ENCODE results near the gene TRAF7. TPM values are rescaled to one million over a fixed set of nuclear protein-coding genes. Genes with fewer than 3 reads are reported as not detected.
A peak's percentile ranks its signal among the peaks of the same experiment; 100 is the strongest.

Gene TRAF7
- total RNA-seq, 2 experiments from 2014 or later, result 70.7 to 93.7 TPM

DNA sequence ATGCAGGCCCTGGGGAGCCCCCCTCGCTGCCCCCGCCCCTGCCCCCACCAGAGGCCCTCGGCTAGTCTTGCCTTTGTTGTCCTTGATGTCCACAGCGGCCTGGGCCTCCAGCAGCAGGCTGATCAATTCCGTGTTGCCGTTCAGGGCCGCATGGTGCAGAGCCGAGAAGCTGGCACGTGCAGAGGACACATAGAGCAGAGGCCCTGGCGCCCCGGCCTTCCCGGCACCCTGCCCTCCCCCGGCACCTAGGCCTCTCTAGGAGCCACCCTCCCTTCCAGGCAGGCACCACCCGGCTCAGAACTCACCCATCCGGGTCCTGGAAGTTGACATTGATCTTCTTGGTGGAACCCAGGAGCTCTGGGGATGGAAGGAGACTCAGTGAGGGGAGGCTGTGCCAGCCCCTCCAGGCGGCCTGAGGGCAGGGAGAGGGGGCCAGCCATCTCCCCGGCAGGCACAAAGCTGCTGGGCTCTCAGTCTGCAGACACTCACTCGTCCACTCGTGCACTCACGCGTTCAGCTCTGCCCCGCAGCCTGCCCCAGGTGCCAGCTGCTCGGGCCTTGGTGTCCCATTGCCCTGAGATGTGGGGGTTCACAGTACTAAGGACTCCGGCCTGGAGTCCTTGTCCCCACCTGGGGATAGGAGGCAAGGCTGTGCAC lies 34.5 kb downstream of the TRAF7 start:
- no peak for ATAC-seq
- no peak overlapping the region for H3K27ac Mint-ChIP-seq
- no peaks in the 10 kb centered on the region for H3K36me3 Mint-ChIP-seq (ENCODE audit: low read depth)
- CTCF ChIA-PET, result interaction anchor here (0.6 kb wide), 1 partner anchor 23 kb away, joined by 3 read pairs; no protein-coding TSS in a partner anchor
- POLR2A ChIA-PET, result interaction anchor here (0.7 kb wide), 1 partner anchor 201 kb away, joined by 3 read pairs; no protein-coding TSS in a partner anchor
- H3K4me1 Mint-ChIP-seq, result peaks cover 4% of the 10 kb centered on the region
- DNase-seq, result no peak
- H3K27me3 Mint-ChIP-seq, result peaks cover 5% of the 10 kb centered on the region
- intact Hi-C loops (cut with DNase I, micrococcal nuclease), result no loop called here
- H3K9me3 Mint-ChIP-seq (ENCODE audit: low read depth), result no peaks in the 10 kb centered on the region
- no peak overlapping the region for H3K4me3 Mint-ChIP-seq

DNA sequence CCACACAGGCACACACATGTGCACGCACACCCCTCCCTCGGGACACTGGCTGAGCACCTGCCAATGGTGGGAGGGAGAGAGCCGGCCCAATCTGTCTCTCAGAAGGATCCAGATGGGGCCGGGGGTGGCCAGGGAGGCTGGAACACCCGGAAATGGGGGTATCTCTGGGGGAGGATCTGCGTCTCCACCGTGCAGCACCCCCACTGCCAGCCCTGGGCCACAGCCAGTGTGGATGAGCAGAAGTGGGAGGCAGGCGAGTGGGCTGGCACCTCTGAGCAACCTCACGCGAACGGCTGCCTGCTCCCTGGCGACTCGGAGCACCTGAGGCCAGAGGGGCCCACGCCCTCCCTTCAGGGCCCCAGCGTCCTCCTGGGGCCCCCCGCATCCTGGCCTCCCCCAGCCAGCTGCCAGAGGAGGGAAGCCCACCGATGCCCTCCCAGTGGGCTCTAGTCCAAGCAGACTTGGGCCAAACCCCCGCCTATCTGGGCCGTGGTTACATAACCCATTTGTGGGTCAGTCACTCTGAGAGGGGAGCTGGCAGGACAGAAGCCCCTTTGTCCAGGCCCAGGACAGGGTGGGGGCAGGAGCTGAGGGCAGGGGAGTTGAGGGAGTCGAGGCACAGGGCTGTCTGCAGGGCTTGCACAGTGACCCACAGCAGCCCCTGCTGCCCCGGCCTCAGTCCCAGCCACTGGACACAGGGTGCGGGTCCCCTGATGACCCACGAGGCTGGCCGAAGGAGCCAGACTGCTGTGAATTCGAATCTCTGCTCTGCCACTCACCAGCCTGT lies 35.3 kb downstream of the TRAF7 start:
- POLR2A ChIA-PET, result interaction anchor here (0.6 to 0.7 kb wide), 2 partner anchors 20 to 35 kb away, joined by 3 read pairs; partner anchors contain the start of genes BRICD5 and TRAF7
- no peak overlapping the region for H3K4me3 Mint-ChIP-seq
- H3K27me3 Mint-ChIP-seq, result peaks cover 7% of the 10 kb centered on the region
- H3K9me3 Mint-ChIP-seq (ENCODE audit: low read depth), result no peaks in the 10 kb centered on the region
- ATAC-seq (no peak), DNase-seq (no peak)
- H3K4me1 Mint-ChIP-seq, result peaks cover 5% of the 10 kb centered on the region
- no peaks in the 10 kb centered on the region for H3K36me3 Mint-ChIP-seq (ENCODE audit: low read depth)
- intact Hi-C loops (cut with DNase I, micrococcal nuclease), result no loop called here
- CTCF ChIA-PET, result interaction anchor here (0.5 kb wide), 1 partner anchor 199 kb away, joined by 3 read pairs; no protein-coding TSS in a partner anchor
- H3K27ac Mint-ChIP-seq, result no peak overlapping the region

DNA sequence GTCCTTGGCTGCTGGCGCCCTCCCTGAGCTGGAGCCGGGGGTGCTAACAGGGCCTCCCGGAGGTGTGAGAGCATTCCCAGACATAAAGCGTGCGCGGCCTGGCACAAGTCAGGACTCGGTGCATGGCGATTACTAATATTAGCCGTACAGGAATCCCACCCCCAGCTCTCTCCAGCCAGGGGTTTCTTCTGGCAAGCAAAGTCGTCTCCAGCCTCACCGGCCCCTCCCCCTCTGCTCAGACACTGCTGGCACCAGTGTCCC lies 35.8 kb downstream of the TRAF7 start:
- ChIA-PET POLR2A (interaction anchor here (0.6 to 0.7 kb wide), 2 partner anchors 19 to 36 kb away, joined by 3 read pairs; partner anchors contain the start of genes BRICD5 and TRAF7), CTCF (interaction anchor here (0.5 kb wide), 1 partner anchor 198 kb away, joined by 3 read pairs; no protein-coding TSS in a partner anchor)
- Mint-ChIP-seq H3K4me1 (peaks cover 5% of the 10 kb centered on the region), H3K36me3 (ENCODE audit: low read depth) (no peaks in the 10 kb centered on the region), H3K27me3 (peaks cover 7% of the 10 kb centered on the region), H3K4me3 (no peak overlapping the region), H3K27ac (no peak overlapping the region), H3K9me3 (ENCODE audit: low read depth) (no peaks in the 10 kb centered on the region)
- DNase-seq, result no peak
- intact Hi-C loops (cut with DNase I, micrococcal nuclease), result no loop called here
- ATAC-seq, result no peak

DNA sequence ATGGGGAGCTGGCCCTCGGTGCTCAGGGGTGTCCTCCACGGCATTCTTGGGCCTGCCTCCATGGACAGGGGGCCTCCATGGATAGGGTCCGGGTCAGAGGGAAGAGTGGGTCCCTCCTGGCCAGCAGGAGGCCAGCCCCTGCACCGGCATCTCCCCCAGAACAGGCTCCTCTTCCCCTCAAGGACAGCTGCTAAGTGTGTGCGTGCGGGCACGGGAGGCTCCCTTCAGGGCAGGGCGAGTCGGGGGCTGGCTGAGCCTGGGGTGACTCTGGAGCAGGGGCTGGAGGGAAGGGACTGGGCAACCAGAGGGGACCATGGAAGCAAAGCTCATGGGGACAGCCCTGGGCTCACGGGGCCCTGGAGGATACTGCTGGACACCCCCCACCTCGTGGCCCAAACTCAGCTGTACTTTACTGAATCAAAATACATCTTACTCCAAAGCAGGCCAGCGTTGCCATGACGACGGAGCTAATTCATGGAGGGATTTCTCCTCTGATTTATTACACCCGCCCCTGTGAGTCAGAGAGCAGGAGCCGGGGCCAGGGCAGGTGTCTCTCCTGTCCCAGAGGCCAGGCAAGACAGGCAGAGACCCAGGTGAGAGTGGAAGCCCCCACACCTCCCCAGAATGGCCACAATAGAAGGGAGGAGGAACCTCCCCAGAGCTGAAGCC lies 38.7 kb downstream of the TRAF7 start:
- Mint-ChIP-seq H3K27me3 (peaks cover 23% of the 10 kb centered on the region), H3K9me3 (ENCODE audit: low read depth) (no peaks in the 10 kb centered on the region), H3K27ac (no peak overlapping the region), H3K36me3 (ENCODE audit: low read depth) (no peaks in the 10 kb centered on the region), H3K4me1 (peaks cover 5% of the 10 kb centered on the region), H3K4me3 (no peak overlapping the region)
- intact Hi-C loops (cut with DNase I, micrococcal nuclease), result no loop called here
- ATAC-seq (no peak), DNase-seq (peak; percentile 59)
- POLR2A ChIA-PET, result interaction anchor here (1.1 to 1.5 kb wide), 2 partner anchors 20 to 39 kb away, joined by 4 to 9 read pairs; partner anchors contain the start of genes PGP and TRAF7
- CTCF ChIA-PET, result interaction anchor here (0.6 to 1.9 kb wide), 11 partner anchors 9 to 624 kb away, joined by 3 to 9 read pairs (median 3); partner anchors contain the start of gene ECI1

DNA sequence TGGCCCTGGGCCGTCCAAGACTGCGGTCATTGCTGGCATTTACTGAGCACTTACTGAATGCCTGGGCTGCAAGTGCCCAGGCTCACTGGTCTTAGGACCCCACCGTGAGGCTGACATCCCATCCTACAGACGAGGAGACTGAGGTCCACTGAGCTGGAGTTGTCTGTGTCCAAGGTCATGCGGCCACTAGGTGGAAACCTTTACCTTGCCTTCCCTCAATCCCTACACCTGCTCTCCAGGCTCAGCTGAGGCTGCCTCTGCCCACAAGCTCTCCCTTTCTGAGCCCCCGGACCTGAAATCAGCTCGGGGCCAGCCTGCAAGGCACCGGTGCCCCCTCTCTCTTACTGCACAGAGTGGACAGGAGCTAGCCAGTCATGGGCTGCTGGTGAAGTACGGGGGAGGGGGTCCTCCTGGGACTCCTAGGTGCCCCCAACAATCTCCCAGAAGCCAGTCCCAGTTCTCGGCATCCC lies 39.3 kb downstream of the TRAF7 start:
- Mint-ChIP-seq H3K27ac (no peak overlapping the region), H3K4me1 (peaks cover 5% of the 10 kb centered on the region), H3K9me3 (ENCODE audit: low read depth) (no peaks in the 10 kb centered on the region), H3K27me3 (peaks cover 23% of the 10 kb centered on the region), H3K4me3 (peak overlapping the region; percentile 26), H3K36me3 (ENCODE audit: low read depth) (no peaks in the 10 kb centered on the region)
- ChIA-PET CTCF (interaction anchor here (0.6 to 1.9 kb wide), 13 partner anchors 9 to 625 kb away, joined by 3 to 9 read pairs (median 3); partner anchors contain the start of gene ECI1), POLR2A (interaction anchor here (1.1 to 1.5 kb wide), 2 partner anchors 19 to 40 kb away, joined by 4 to 9 read pairs; partner anchors contain the start of genes PGP and TRAF7)
- DNase-seq, result peak; percentile 74
- peak; percentile 87 for ATAC-seq
- intact Hi-C loops (cut with DNase I, micrococcal nuclease), result loop anchor here in 1 of 2 experiments (1.0 to 5.0 kb wide), 3 partner anchors 28 to 306 kb away; partner anchors contain the start of gene E4F1

DNA sequence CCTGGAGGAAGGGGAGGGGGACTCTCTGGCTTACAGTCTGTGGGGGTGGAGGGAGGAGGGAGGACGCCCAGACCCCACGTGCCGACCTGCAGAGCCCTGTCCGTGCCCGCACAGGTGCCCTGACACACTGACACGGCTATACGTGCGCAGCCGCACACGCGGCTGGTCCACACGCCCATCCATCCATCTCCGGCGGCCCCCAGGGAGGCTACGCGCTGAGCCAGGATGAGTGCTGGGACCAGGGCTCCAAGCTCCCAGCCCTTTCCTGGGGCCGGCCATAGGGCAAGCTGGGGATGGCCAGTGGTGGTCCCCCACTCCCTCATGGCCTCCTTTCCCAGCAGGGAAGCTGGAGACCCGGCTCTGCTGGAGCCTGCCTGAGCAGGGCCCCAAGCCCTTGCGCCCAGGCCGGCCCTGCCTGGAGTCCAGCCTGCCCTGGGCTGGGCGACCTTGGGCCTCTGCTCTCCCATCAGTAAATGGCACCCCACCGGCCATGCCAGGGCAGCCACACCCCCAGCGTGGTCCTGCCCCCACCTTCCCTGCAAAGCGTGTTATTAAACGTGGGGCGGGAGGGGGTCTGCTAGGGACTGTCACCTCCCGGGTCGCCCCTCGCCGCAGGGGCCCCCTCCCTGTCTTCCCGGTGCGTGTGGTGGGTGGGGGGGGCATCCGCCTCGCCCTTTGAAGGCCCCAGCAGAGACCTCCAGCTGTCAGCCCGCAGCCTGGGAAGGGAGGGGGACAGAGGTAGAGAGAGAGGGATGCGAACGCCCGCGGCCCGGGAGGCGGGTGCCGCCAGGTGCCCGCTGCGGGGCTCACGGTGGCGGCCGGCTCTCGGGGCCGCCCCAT lies 40.0 kb downstream of the TRAF7 start:
- Mint-ChIP-seq H3K27me3 (peaks cover 23% of the 10 kb centered on the region), H3K9me3 (ENCODE audit: low read depth) (no peaks in the 10 kb centered on the region), H3K4me3 (peak overlapping the region; percentile 26), H3K36me3 (ENCODE audit: low read depth) (no peaks in the 10 kb centered on the region), H3K27ac (no peak overlapping the region), H3K4me1 (peaks cover 5% of the 10 kb centered on the region)
- ChIA-PET POLR2A (interaction anchor here (0.6 to 1.5 kb wide), 3 partner anchors 19 to 235 kb away, joined by 3 to 9 read pairs (median 4); partner anchors contain the start of genes PGP and TRAF7), CTCF (interaction anchor here (0.6 to 1.9 kb wide), 8 partner anchors 8 to 306 kb away, joined by 3 to 9 read pairs (median 4); partner anchors contain the start of genes ECI1 and PGP)
- ATAC-seq, result peak; percentile 38
- no peak for DNase-seq
- intact Hi-C loops (cut with DNase I, micrococcal nuclease), result loop anchor here in 1 of 2 experiments (1.0 to 5.0 kb wide), 3 partner anchors 28 to 306 kb away; partner anchors contain the start of gene E4F1

DNA sequence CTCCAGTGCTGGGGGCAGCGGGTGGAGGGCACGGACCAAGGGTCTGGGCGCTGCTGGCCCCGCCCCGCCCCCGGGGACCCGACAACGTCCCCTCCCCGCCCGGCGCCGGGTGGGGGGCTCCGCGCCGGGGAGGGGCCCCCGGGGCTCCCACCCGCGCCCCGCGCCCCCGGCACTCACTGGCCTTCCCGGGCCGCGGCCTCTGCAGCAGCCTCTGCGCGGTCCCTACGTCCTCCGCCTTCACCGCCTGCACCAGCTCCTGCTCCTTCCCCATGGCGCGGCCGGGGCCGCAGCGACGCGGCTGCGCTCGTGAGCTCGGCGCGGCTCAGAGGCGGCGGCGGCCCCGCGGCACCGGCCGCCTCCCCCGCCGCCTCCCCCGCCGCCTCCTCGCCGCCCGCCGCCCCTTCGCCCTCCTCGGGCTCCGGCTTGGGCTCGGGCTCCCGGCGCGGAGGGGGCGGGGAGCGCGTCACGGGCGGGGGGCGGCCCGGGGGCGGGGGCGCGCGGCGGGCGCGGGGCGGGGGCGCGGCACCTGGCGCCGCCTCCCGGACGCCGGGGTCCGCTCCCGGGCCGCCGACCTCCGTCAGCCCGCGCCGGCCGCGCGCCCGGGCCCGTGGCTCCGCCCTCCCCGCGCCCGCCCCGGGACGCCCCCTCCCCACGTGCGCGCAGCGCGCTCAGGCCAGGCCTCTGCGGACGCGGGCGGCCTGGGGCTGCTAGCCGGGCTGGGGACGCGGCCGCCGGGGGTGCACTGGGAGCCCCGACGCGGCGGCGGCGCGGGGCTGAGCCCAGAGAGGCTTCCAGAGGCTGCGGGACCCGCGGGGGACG lies 40.8 kb downstream of the TRAF7 start, which contains the start of gene CASKIN1:
Gene CASKIN1, minus strand, starts transcription at position 444 of the 819 bp plus-strand sequence. Its CDS starts 173 bp downstream, at position 271.
- DNase-seq, result peak; percentile 42
- ChIA-PET POLR2A (interaction anchor here (0.6 kb wide), 1 partner anchor 234 kb away, joined by 3 read pairs; no protein-coding TSS in a partner anchor), CTCF (interaction anchor here (0.9 kb wide), 1 partner anchor 56 kb away, joined by 3 read pairs; no protein-coding TSS in a partner anchor)
- no peaks in the 10 kb centered on the region for H3K9me3 Mint-ChIP-seq (ENCODE audit: low read depth)
- peak; percentile 43 for ATAC-seq
- H3K4me1 Mint-ChIP-seq, result peaks cover 5% of the 10 kb centered on the region
- H3K27ac Mint-ChIP-seq, result no peak within 1 kb of the TSS
- intact Hi-C loops (cut with DNase I, micrococcal nuclease), result loop anchor here in 1 of 2 experiments (5.0 kb wide), 1 partner anchor 291 kb away; no protein-coding TSS in a partner anchor
- H3K4me3 Mint-ChIP-seq, result peak within 1 kb of the TSS; percentile 26
- peaks cover 23% of the 10 kb centered on the region for H3K27me3 Mint-ChIP-seq
- no peaks in the 10 kb centered on the region for H3K36me3 Mint-ChIP-seq (ENCODE audit: low read depth)

DNA sequence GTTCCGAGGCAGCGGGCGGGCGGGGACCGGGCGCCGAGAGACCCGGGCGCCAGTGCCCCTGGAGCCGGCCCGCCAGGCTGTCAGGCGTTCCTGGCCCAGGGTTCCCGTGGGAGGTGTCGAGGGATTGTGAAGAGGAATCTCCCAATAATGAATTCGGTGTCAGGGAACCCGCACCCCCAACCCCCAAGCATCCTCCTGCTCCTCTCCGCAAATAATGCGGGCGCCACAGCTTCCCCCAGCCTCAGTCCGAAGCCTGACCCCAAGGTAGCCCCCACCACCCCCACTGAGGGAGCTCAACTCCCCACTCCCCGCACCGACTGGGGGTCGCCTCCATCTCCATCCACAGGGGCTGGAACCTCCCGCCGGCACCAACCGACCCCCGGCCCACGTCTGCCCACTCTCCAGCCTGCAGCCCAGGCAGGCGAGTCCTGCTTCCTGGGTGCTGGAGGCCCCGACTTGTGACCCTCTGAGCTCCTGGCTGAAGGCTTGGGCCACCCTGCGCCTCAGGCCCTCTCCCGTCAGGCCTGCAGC lies 41.5 kb downstream of the TRAF7 start:
- ATAC-seq (no peak), DNase-seq (no peak)
- H3K27me3 Mint-ChIP-seq, result peaks cover 23% of the 10 kb centered on the region
- no peak overlapping the region for H3K4me3 Mint-ChIP-seq
- intact Hi-C loops (cut with DNase I, micrococcal nuclease), result loop anchor here in 1 of 2 experiments (5.0 kb wide), 1 partner anchor 290 kb away; no protein-coding TSS in a partner anchor
- H3K4me1 Mint-ChIP-seq, result peaks cover 5% of the 10 kb centered on the region
- POLR2A ChIA-PET, result no interaction called here
- no peak overlapping the region for H3K27ac Mint-ChIP-seq
- no peaks in the 10 kb centered on the region for H3K9me3 Mint-ChIP-seq (ENCODE audit: low read depth)
- CTCF ChIA-PET, result interaction anchor here (0.9 kb wide), 1 partner anchor 57 kb away, joined by 3 read pairs; no protein-coding TSS in a partner anchor
- H3K36me3 Mint-ChIP-seq (ENCODE audit: low read depth), result no peaks in the 10 kb centered on the region

DNA sequence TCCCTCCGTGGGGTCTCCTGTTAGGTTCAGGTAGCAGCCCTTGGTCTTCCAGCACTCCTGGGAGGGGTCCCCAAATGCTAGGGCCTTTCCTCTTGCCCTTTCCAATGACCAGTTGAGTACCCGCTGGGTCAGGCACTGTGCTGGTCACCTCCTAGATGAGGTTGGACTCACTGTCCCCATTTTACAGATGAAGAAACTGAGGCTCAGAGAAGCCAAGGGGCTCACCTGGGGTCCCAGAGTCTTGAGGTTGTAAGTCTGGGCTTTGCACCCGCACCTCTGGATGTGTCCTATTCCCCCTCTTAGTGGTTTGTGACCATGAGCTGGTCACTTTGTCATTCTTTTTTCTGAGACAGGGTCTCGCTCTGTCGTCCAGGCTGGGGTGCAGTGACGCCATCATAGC lies 42.2 kb downstream of the TRAF7 start:
- intact Hi-C loops (cut with DNase I, micrococcal nuclease), result loop anchor here in 1 of 2 experiments (5.0 kb wide), 1 partner anchor 290 kb away; no protein-coding TSS in a partner anchor
- H3K9me3 Mint-ChIP-seq (ENCODE audit: low read depth), result no peaks in the 10 kb centered on the region
- H3K4me1 Mint-ChIP-seq, result peaks cover 5% of the 10 kb centered on the region
- ATAC-seq, result no peak
- H3K4me3 Mint-ChIP-seq, result peak overlapping the region; percentile 11
- ChIA-PET POLR2A (interaction anchor here (0.6 kb wide), 1 partner anchor 11 kb away, joined by 3 read pairs; no protein-coding TSS in a partner anchor), CTCF (interaction anchor here (0.9 kb wide), 1 partner anchor 57 kb away, joined by 3 read pairs; no protein-coding TSS in a partner anchor)
- H3K27ac Mint-ChIP-seq, result no peak overlapping the region
- peaks cover 23% of the 10 kb centered on the region for H3K27me3 Mint-ChIP-seq
- H3K36me3 Mint-ChIP-seq (ENCODE audit: low read depth), result no peaks in the 10 kb centered on the region
- DNase-seq, result no peak
